HepG2 (cell line): ENCODE data around the gene PDIA6. TPM values are rescaled to one million over a fixed set of nuclear protein-coding genes. Genes with fewer than 3 reads are reported as not detected.

ENCODE experiments used
- ATAC-seq: fragments of 200-7000 bp; cut with Tn5 transposase; 3 replicates; pipeline ENCODE4 v1.9.1; 2020; ENCODE audit warnings: mild to moderate bottlenecking, moderate library complexity
- BruUV-seq: library from RNA; stranded (reverse); fragments of 400-500 nt; replicated peaks from 2 replicates; lab custom pipeline; 2021; lab: Mats Ljungman, UMichigan
- CTCF ChIA-PET: fragments of 300-600 bp; formaldehyde crosslinking; extraction: SDS; loops from one replicate; lab custom pipeline; 2021; ENCODE audit warnings: low total read pairs, inconsistent platforms, low intra/inter-chr PET ratio; lab: Yijun Ruan, JAX
- POLR2A ChIA-PET: fragments of 350-600 bp; sonication (Branson Sonifier 250); formaldehyde crosslinking; loops from one replicate; lab custom pipeline; 2020; ENCODE audit warnings: antibody characterized with exemption, inconsistent platforms; lab: Yijun Ruan, JAX
- DNase-seq: peaks from one replicate; pipeline ENCODE4 v3.0.0-alpha.2; 2015; ENCODE audit warnings: low spot score
- FAIRE-seq: peaks from 3 replicates; lab custom pipeline; 2011; peaks lifted over from hg19 to GRCh38; lab: Jason Lieb, UNC
- H2AFZ ChIP-seq: one replicate; pipeline ENCODE4 v1.6.1; 2011; ENCODE audit warnings: low read length, inconsistent platforms
- H3K27ac ChIP-seq: fragments of 300-600 bp; 3 replicates; pipeline ENCODE4 v1.8.0; 2011; ENCODE audit warnings: mixed run types, mild to moderate bottlenecking, mixed read lengths, low read length, inconsistent platforms; ENCODE audit not compliant: insufficient read depth; ENCODE audit errors: extremely low read length
- H3K27me3 ChIP-seq, 2 experiments: fragments of 200-600 bp in 1 of 2; 2 replicates in 1 of 2; 3 replicates in 1 of 2; pipeline versions ENCODE4 v1.6.0 to v1.8.0; 2011; ENCODE audit warnings: low read length in 2 of 2, mild to moderate bottlenecking in 2 of 2, moderate library complexity in 2 of 2, inconsistent platforms in 1 of 2; ENCODE audit not compliant: insufficient read depth in 2 of 2, control insufficient read depth in 1 of 2
- H3K36me3 ChIP-seq, 2 experiments: fragments of 200-600 bp in 1 of 2; replicated peaks in 1 of 2; 2 replicates in 1 of 2; 3 replicates in 1 of 2; pipeline versions ENCODE4 v1.5.1 to v1.8.0; 2011; ENCODE audit warnings: low read length in 2 of 2, inconsistent platforms in 1 of 2; ENCODE audit not compliant: insufficient read depth in 2 of 2, control insufficient read depth in 1 of 2
- H3K4me1 ChIP-seq: 2 replicates; pipeline ENCODE4 v1.5.1; 2012; ENCODE audit warnings: low read length, inconsistent platforms; ENCODE audit not compliant: insufficient read depth
- H3K4me2 ChIP-seq: 2 replicates; pipeline ENCODE4 v1.6.0; 2011; ENCODE audit warnings: low read depth, low read length, inconsistent platforms
- H3K4me3 ChIP-seq, 3 experiments: fragments of 200-600 bp in 1 of 3; sonication (generic), shearing (Covaris generic) in 1 of 3; replicated peaks in 1 of 3; 2 replicates each; pipeline ENCODE4 v1.5.1; 2011 to 2016; ENCODE audit warnings: low read length in 3 of 3, inconsistent platforms in 2 of 3, low read depth in 2 of 3, mild to moderate bottlenecking in 2 of 3, control low read depth in 1 of 3, mixed read lengths in 1 of 3; ENCODE audit not compliant: insufficient read depth in 1 of 3
- H3K79me2 ChIP-seq: one replicate; pipeline ENCODE4 v1.6.1; 2011; ENCODE audit warnings: low read length, inconsistent platforms; ENCODE audit not compliant: insufficient read depth
- H3K9ac ChIP-seq: 2 replicates; pipeline ENCODE4 v1.6.0; 2011; ENCODE audit warnings: mild to moderate bottlenecking, low read depth, low read length, inconsistent platforms; ENCODE audit not compliant: insufficient read depth
- H3K9me3 ChIP-seq: 2 replicates; pipeline ENCODE4 v1.5.1; 2012; ENCODE audit warnings: mild to moderate bottlenecking, low read length
- H4K20me1 ChIP-seq: 2 replicates; pipeline ENCODE4 v1.6.0; 2011; ENCODE audit warnings: inconsistent platforms, mild to moderate bottlenecking, low read length, moderate library complexity; ENCODE audit not compliant: insufficient read depth
- HMGXB4 ChIP-seq, 2 experiments: sonication (generic) in 1 of 2; formaldehyde crosslinking in 1 of 2; IDR thresholded peaks; 2 replicates each; pipeline versions ENCODE4 v1.4.0 to v1.6.1; 2018 to 2020; ENCODE audit warnings: missing genetic modification reagents in 2 of 2, borderline replicate concordance in 1 of 2, low read depth in 1 of 2, mild to moderate bottlenecking in 1 of 2, missing biosample characterization in 1 of 2
- KLF13 ChIP-seq: sonication (generic); formaldehyde crosslinking; IDR thresholded peaks from 2 replicates; pipeline ENCODE4 v1.4.0; 2020; ENCODE audit warnings: mild to moderate bottlenecking, missing genetic modification reagents
- KLF16 ChIP-seq, 2 experiments: sonication (generic) in 1 of 2; formaldehyde crosslinking in 1 of 2; IDR thresholded peaks; 2 replicates each; pipeline versions ENCODE4 v1.6.1 to v1.8.0; 2016 to 2023; ENCODE audit warnings: missing genetic modification reagents in 2 of 2, missing compliant biosample characterization in 1 of 2
- MXD1 ChIP-seq: sonication (generic); formaldehyde crosslinking; IDR thresholded peaks from 2 replicates; pipeline ENCODE4 v1.4.0; 2020; ENCODE audit warnings: mild to moderate bottlenecking, missing genetic modification reagents
- NPAS2 ChIP-seq: sonication (generic); formaldehyde crosslinking; IDR thresholded peaks from 2 replicates; pipeline ENCODE4 v1.8.0; 2022; ENCODE audit warnings: mild to moderate bottlenecking, missing genetic modification reagents, borderline replicate concordance
- RAD21 ChIP-seq: fragments of 450-650 bp; formaldehyde crosslinking; IDR thresholded peaks from 2 replicates; pipeline ENCODE4 v1.5.0; 2020; ENCODE audit warnings: mild to moderate bottlenecking
- RARG ChIP-seq: sonication (generic); formaldehyde crosslinking; IDR thresholded peaks from 2 replicates; pipeline ENCODE4 v1.4.0; 2020; ENCODE audit warnings: low read depth, mild to moderate bottlenecking, missing genetic modification reagents
- RBAK ChIP-seq: sonication (generic); formaldehyde crosslinking; IDR thresholded peaks from 2 replicates; pipeline ENCODE4 v1.5.1; 2020; ENCODE audit warnings: mild to moderate bottlenecking, missing genetic modification reagents
- RCOR2 ChIP-seq: IDR thresholded peaks from 2 replicates; pipeline ENCODE4 v1.6.1; 2016; ENCODE audit warnings: missing biosample characterization, missing genetic modification reagents
- SNAPC5 ChIP-seq: sonication (generic); formaldehyde crosslinking; IDR thresholded peaks from 2 replicates; pipeline ENCODE4 v1.8.1; 2023; ENCODE audit warnings: mild to moderate bottlenecking, missing genetic modification reagents, borderline replicate concordance
- TCF12 ChIP-seq, 2 experiments: fragments of 450-650 bp in 1 of 2; sonication (generic) in 1 of 2; formaldehyde crosslinking in 1 of 2; IDR thresholded peaks; 2 replicates each; pipeline versions ENCODE4 v1.6.1 to v1.8.0; 2017 to 2022; ENCODE audit warnings: antibody characterized with exemption in 1 of 2, mild to moderate bottlenecking in 1 of 2, missing genetic modification reagents in 1 of 2, moderate library complexity in 1 of 2
- ZBTB2 ChIP-seq: sonication (generic); formaldehyde crosslinking; IDR thresholded peaks from 2 replicates; pipeline ENCODE4 v1.8.0; 2022; ENCODE audit warnings: low read depth, missing genetic modification reagents
- ZEB1 ChIP-seq: IDR thresholded peaks from 2 replicates; pipeline ENCODE4 v1.6.1; 2012; ENCODE audit warnings: mild to moderate bottlenecking, low read depth, inconsistent platforms; ENCODE audit not compliant: insufficient replicate concordance
- ZKSCAN8 ChIP-seq: IDR thresholded peaks from 2 replicates; pipeline ENCODE4 v1.6.1; 2016; ENCODE audit warnings: borderline replicate concordance, missing genetic modification reagents, missing compliant biosample characterization
- ZNF264 ChIP-seq: sonication (generic); formaldehyde crosslinking; IDR thresholded peaks from 2 replicates; pipeline ENCODE4 v1.4.0; 2020; ENCODE audit warnings: missing genetic modification reagents
- ZNF460 ChIP-seq: sonication (generic); formaldehyde crosslinking; IDR thresholded peaks from 2 replicates; pipeline ENCODE4 v1.5.1; 2020; ENCODE audit warnings: missing genetic modification reagents, mild to moderate bottlenecking, borderline replicate concordance
- ZNF468 ChIP-seq: sonication (generic); formaldehyde crosslinking; IDR thresholded peaks from 2 replicates; pipeline ENCODE4 v1.8.0; 2022; ENCODE audit warnings: mild to moderate bottlenecking, moderate library complexity, missing genetic modification reagents
- ZNF879 ChIP-seq: sonication (generic); formaldehyde crosslinking; IDR thresholded peaks from 2 replicates; pipeline ENCODE4 v1.8.1; 2023; ENCODE audit warnings: missing genetic modification reagents
- ZSCAN25 ChIP-seq: sonication (generic); formaldehyde crosslinking; IDR thresholded peaks from 2 replicates; pipeline ENCODE4 v1.8.0; 2022; ENCODE audit warnings: mild to moderate bottlenecking, missing genetic modification reagents
- WGBS: methylation state at CpG from one replicate; pipeline ENCODE4 v1.1.6; 2017; ENCODE audit warnings: low lambda C conversion rate; 5-methylcytosine and 5-hydroxymethylcytosine counted together
- in situ Hi-C: cut with HindIII; loops from 2 replicates; pipeline ENCODE4 v1.10.0; 2017; ENCODE audit warnings: low pct_unique_long_range_greater_than_20kb; ENCODE audit not compliant: extremely low pct_ligation_motif_present
- intact Hi-C: fragments of 100-400 bp; cut with micrococcal nuclease; formaldehyde crosslinking; loops from one replicate; pipeline ENCODE4 v1.10.0; 2022; ENCODE audit not compliant: unreplicated experiment
- polyA plus RNA-seq, 8 experiments: library from polyadenylated mRNA; depleted of rRNA in 3 of 8; stranded (reverse) in 7 of 8; unstranded in 1 of 8; fragments of >200 nt; fragmentation: Illumina TruSeq in 4 of 8; extraction: Trizol in 4 of 8; gene quantifications; 2 replicates each; pipeline versions ENCODE4 v1.2.1 to v1.2.3, GENCODE V29; 2011 to 2016; ENCODE audit warnings: low read depth in 4 of 8, missing spikeins in 1 of 8, mixed read lengths in 1 of 8; ENCODE audit not compliant: insufficient read depth in 1 of 8
- total RNA-seq, 5 experiments: library from RNA; depleted of rRNA; stranded (reverse); fragments of >200 nt; fragmentation: Illumina TruSeq; extraction: Trizol; gene quantifications; 2 replicates each; pipeline ENCODE4 v1.2.3, GENCODE V29; 2016; ENCODE audit warnings: low read depth in 1 of 5

PDIA6 gene
- total and polyA plus RNA-seq, 2 of the 13 experiments (the other 11 are each of a cell fraction or from before 2014, with no cell fraction given): 586 to 642 TPM

- Histone ChIP-seq H3K36me3 (no peaks in the 10 kb centered on the region), H4K20me1 (no peaks in the 10 kb centered on the region), H3K9ac (no peak overlapping the region), H3K27me3 (peaks cover 16 to 71% of the 10 kb centered on the region in 2 experiments), H3K27ac (no peak overlapping the region), H3K4me3 (peak overlapping the region in 1 of 3 experiments; percentile 46; a peak in 1 of 6 replicates), H3K4me2 (peak overlapping the region; percentile 71), H3K9me3 (no peaks in the 10 kb centered on the region), H3K4me1 (no peaks in the 10 kb centered on the region), H3K79me2 (no peaks in the 10 kb centered on the region), H2AFZ (no peak overlapping the region)
- intact Hi-C loops (loop anchor here (1.0 kb wide), 3 partner anchors 65 to 289 kb away; no protein-coding TSS in a partner anchor), in situ Hi-C loops (loop anchor here (5.0 kb wide), 3 partner anchors 62 to 287 kb away; no protein-coding TSS in a partner anchor)
- 26% methylated on average over 36 of the region's 48 CpGs for WGBS
- ChIA-PET POLR2A (no interaction called here), CTCF (interaction anchor here (0.7 to 5.6 kb wide), 5 partner anchors 65 to 294 kb away, joined by 3 to 66 read pairs (median 11); no protein-coding TSS in a partner anchor)
- peak; percentile 62 for FAIRE-seq
- BruUV-seq: no TSS peak
- peak; percentile 89 for ATAC-seq
- peak; percentile 53 for DNase-seq
- TF ChIP-seq ZKSCAN8 (CRISPR knock-in tag) (no peak), SNAPC5 (no peak), ZNF468 (CRISPR knock-in tag) (no peak), ZEB1 (no peak), MXD1 (CRISPR knock-in tag) (0 out of 2 replicates have a peak, but pooled peaks have one; percentile 43), RARG (no peak), HMGXB4 (CRISPR knock-in tag; IDR thresholded peaks at IDR 0.05; ENCODE audit: borderline replicate concordance in 1 of 2, low read depth in 1 of 2) (peak; percentile 39 to 75; a peak in 3 of 4 replicates), KLF13 (CRISPR knock-in tag) (0 out of 2 replicates have a peak, but pooled peaks have one; percentile 58), ZBTB2 (CRISPR knock-in tag) (no peak), ZSCAN25 (no peak), ZNF460 (CRISPR knock-in tag) (no peak), KLF16 (CRISPR knock-in tag; IDR thresholded peaks at IDR 0.05) (peak in 1 of 2 experiments; percentile 35; a peak in 1 of 4 replicates), NPAS2 (CRISPR knock-in tag) (no peak), ZNF879 (CRISPR knock-in tag) (no peak), RBAK (no peak), RCOR2 (no peak), TCF12 (IDR thresholded peaks at IDR 0.05) (no peak), TCF12 (CRISPR knock-in tag; IDR thresholded peaks at IDR 0.05) (no peak), RAD21 (CRISPR knock-in tag) (peak; percentile 97), ZNF264 (CRISPR knock-in tag) (no peak)
Measured at GRCh38 chr2:10835052-10835970, 22.7 kb upstream of the PDIA6 start.
